Activated CD8-positive, alpha-beta memory T cell treated with anti-CD3 and anti-CD28 coated beads for 36 hours (primary cell): ENCODE results near the gene PHKG2. TPM values are rescaled to one million over a fixed set of nuclear protein-coding genes. Genes with fewer than 3 reads are reported as not detected.

Experiments
- CTCF ChIA-PET: fragments of 350-600 bp; sonication (Branson Sonifier 250); formaldehyde crosslinking; loops from one replicate; lab custom pipeline; 2021; ENCODE audit warnings: antibody characterized with exemption; lab: Charles Lee
- POLR2A ChIA-PET: fragments of 350-600 bp; sonication (Branson Sonifier 250); formaldehyde crosslinking; loops from one replicate; lab custom pipeline; 2021; ENCODE audit warnings: antibody characterized with exemption; lab: Charles Lee
- total RNA-seq, 2 experiments: library from RNA; stranded (reverse); gene quantifications; one replicate each; pipeline ENCODE4 v1.2.3, GENCODE V29; 2021

PHKG2 gene
- total RNA-seq, 2 experiments from 2014 or later, result 34.5 to 34.7 TPM

- CTCF ChIA-PET, result no interaction called here
- POLR2A ChIA-PET, result no interaction called here
These were observed 32.3 kb downstream of the PHKG2 start for GRCh38 chr16:30780549-30780948.

DNA sequence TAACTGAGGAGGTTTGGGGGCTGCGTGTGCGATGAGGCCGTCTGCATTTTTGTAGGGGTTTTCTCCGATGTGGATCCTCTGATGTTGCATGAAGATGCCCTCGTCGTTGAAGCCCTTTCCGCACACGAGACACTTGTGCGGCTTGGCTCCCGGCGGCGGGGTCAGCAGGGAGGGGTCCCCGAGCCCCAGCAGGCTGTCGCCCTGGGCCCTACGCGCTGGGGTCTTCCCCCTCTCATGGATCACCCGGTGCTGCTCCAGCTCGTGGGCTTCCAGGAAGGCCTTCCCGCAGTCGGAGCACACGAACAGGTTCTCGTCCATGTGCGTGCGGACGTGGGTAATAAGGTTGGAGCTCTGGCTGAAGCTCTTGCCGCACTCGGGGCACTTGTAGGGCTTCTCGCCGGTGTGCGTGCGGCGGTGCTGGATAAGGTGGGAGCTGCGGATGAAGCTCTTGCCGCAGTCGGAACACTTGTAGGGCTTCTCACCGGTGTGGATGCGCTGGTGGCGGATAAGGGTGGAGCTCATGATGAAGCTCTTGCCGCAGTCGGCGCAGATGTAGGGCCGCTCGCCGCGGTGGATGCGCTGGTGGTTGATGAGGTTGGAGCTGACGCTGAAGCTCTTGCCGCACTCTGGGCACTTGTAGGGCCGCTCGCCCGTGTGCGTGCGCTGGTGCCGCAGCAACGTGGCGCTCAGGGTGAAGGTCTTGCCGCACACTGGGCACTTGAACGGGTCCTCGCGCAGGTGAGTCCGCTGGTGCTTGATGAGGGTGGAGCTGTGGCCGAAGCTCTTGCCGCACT is 34.5 kb downstream of the PHKG2 start:
- ChIA-PET POLR2A (interaction anchor here (0.5 kb wide), 1 partner anchor 92 kb away, joined by 5 read pairs; no protein-coding TSS in a partner anchor), CTCF (interaction anchor here (1.1 kb wide), 1 partner anchor 10 kb away, joined by 3 read pairs; no protein-coding TSS in a partner anchor)

GRCh38 chr16:30783280-30784109 is 35.3 kb downstream of the PHKG2 start:
- ChIA-PET POLR2A (no interaction called here), CTCF (interaction anchor here (1.1 kb wide), 1 partner anchor 9 kb away, joined by 3 read pairs; no protein-coding TSS in a partner anchor)

DNA sequence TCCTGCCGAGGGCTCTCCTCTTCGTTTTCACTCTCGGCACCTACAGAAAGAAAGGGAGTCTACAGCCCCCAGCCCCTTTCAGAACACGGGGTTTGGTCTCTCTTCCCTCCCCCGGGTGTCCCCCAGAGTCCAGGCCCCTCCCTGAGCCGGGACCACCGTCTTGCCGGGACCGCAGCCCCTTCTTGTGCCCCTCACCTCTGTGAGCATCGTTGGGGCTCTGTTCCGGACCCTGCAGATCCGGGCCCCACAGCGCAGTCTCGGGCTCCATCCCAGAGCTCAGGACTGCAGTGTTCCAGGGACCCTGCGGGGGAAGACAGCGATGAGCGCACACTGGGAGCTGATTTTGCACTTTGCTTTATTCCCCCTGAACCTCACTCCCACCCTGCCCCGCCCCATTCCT is 36.0 kb downstream of the PHKG2 start:
- ChIA-PET CTCF (no interaction called here), POLR2A (no interaction called here)

DNA sequence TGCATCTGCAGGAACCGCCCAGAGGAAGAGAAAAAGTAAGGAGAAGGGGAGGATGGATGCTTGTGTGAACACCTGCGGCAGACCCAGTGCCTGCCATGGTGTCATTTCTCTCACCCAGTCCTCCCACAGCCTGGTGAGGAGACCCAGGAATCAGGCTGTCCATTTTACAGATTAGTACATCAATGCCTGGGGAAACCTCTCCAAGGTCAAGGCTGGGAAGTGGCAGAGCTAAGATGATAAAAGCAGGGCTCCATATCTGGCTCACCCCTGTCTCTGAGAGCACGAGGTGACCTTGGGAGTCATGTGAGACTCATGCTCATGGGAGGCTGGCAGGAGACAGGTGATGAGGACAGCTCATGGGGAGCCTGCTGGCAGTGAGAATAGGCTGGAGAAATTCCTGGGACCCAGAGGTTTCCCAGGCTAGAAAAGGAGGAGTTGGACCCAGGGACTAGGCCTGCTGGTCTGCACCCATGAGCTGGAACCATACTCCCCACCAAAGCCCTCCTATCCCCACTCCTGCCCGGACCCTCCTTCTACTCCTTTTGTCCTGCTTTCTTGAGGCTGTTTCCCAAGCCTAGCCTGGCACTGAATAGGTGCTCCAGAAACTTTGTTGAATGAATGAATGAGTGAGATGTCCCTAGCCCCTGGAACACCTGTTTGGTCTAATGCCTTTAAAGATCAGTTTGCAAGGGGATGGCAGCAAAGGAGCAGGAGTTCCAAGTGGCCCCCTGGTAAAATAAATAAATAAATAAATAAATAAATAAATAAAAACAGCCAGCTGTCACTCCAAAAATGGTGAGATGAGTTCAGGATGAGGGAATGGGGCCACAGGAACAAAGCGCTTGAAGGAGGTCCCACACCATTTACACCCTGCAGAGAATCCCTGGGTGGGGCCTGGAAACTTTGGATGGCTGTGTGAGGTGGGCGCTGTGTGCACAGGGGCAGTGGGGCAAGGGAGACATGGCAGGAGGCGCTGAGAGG is 37.2 kb downstream of the PHKG2 start:
- CTCF ChIA-PET, result interaction anchor here (1.3 to 2.0 kb wide), 2 partner anchors 20 to 29 kb away, joined by 4 to 5 read pairs; no protein-coding TSS in a partner anchor

GRCh38 chr16:30786115-30786935 is 38.1 kb downstream of the PHKG2 start:
- ChIA-PET POLR2A (no interaction called here), CTCF (interaction anchor here (2.0 kb wide), 1 partner anchor 28 kb away, joined by 5 read pairs; no protein-coding TSS in a partner anchor)

More for the DNA sequence above, 37.2 kb downstream of the PHKG2 start:
- POLR2A ChIA-PET, result no interaction called here

DNA sequence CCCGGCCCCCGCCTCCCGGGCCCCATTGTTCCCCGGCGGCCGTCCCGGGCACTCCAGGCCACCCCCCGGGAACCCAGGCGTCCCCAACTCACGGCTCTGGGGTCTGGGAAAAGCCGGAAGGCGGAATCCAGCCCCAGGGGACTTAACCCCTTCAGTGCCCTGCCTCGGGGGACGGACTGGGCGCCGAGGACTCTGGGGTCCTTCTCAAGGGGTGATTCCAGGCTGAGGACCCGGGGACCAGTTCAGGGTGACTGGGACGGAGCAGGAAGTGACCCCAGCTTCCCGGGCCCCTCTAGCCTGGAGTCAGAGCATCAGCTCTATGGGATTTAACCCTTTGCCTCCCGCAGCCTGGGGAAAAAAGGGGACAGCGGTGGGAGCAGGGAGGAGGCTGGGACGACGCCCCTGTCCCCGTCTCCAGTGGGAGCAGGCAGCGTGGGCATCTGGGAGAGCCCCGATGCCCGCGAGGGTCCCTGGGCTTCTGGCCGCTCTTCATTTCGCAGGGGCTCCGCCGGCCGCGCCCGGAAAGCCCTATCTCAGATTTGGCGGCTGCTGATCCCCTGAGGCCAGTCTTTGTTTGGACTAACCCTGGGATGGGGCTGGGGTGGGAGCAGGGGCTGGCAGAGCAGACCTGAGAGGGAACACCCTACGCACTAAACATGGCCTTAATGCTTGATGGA is 38.8 kb downstream of the PHKG2 start, which contains the start of gene ZNF629:
Gene ZNF629 (minus strand): TSS at position 270 of the 677 bp plus-strand sequence. CDS start 2,723 bp downstream, outside the sequence.
- ChIA-PET POLR2A (no interaction called here), CTCF (no interaction called here)

GRCh38 chr16:30787613-30788378 is 39.6 kb downstream of the PHKG2 start:
- CTCF ChIA-PET, result no interaction called here
- POLR2A ChIA-PET, result no interaction called here

GRCh38 chr16:30793508-30794069 is 45.4 kb downstream of the PHKG2 start:
- POLR2A ChIA-PET, result no interaction called here

GRCh38 chr16:30794634-30795033 is 46.4 kb downstream of the PHKG2 start:
- ChIA-PET POLR2A (no interaction called here), CTCF (no interaction called here)

More at GRCh38 chr16:30793508-30794069, 45.4 kb downstream of the PHKG2 start:
- CTCF ChIA-PET, result no interaction called here

GRCh38 chr16:30797670-30798309 is 49.6 kb downstream of the PHKG2 start:
- CTCF ChIA-PET, result interaction anchor here (1.4 to 1.5 kb wide), 2 partner anchors 10 to 17 kb away, joined by 3 read pairs; no protein-coding TSS in a partner anchor
- POLR2A ChIA-PET, result no interaction called here

Other genes with a start within 250 kb of the PHKG2 start
- 10 to 100 TPM; 14.6 to 15.7 TPM for gene ZNF768, start 221.9 kb upstream of the PHKG2 start, total RNA-seq
- gene ZNF747, start 213.6 kb upstream of the PHKG2 start, total RNA-seq, result 10 to 100 TPM; 13.6 to 15.0 TPM
- gene ZNF764, start 190.1 kb upstream of the PHKG2 start, total RNA-seq, result 10 to 100 TPM; 14.1 to 15.0 TPM
- 10 to 100 TPM in 1 of 2 experiments, 1 to 10 TPM in 1; 9.4 to 10.0 TPM for gene ZNF688, start 176.7 kb upstream of the PHKG2 start, total RNA-seq
- gene ZNF785, start 162.7 kb upstream of the PHKG2 start, total RNA-seq, result 10 to 100 TPM; 13.8 to 14.5 TPM
- 10 to 100 TPM; 12.5 to 12.7 TPM for gene ZNF689, start 138.0 kb upstream of the PHKG2 start, total RNA-seq
- gene PRR14, start 97.5 kb upstream of the PHKG2 start, total RNA-seq, result 10 to 100 TPM; 87.8 to 95.1 TPM
- gene FBRS, start 90.0 kb upstream of the PHKG2 start, total RNA-seq, result 100 to 1,000 TPM; 107 to 119 TPM
- 10 to 100 TPM; 70.8 to 73.5 TPM for gene SRCAP, start 49.3 kb upstream of the PHKG2 start, total RNA-seq
- 1 to 10 TPM; 5.3 to 6.3 TPM for gene CFAP119, start 13.6 kb downstream of the PHKG2 start, total RNA-seq
- gene RNF40, start 13.9 kb downstream of the PHKG2 start, total RNA-seq, result 100 to 1,000 TPM; 125 to 129 TPM
- 1 to 10 TPM; 5.4 to 5.5 TPM for gene ZNF629, start 38.8 kb downstream of the PHKG2 start, total RNA-seq
- gene BCL7C, start 145.7 kb downstream of the PHKG2 start, total RNA-seq, result 10 to 100 TPM; 27.8 to 29.8 TPM
- under 1 TPM; 0.13 to 0.21 TPM for gene CTF1, start 148.2 kb downstream of the PHKG2 start, total RNA-seq
- 10 to 100 TPM; 29.9 to 30.1 TPM for gene FBXL19, start 175.1 kb downstream of the PHKG2 start, total RNA-seq
- gene ORAI3, start 200.6 kb downstream of the PHKG2 start, total RNA-seq, result 1 to 10 TPM; 7.9 to 8.4 TPM
- 10 to 100 TPM; 26.9 to 27.3 TPM for gene SETD1A, start 209.3 kb downstream of the PHKG2 start, total RNA-seq
- gene HSD3B7, start 236.8 kb downstream of the PHKG2 start, total RNA-seq, result 1 to 10 TPM; 1.8 to 1.9 TPM